BJ (cell line): ENCODE data around the gene PARVA. TPM values are rescaled to one million over a fixed set of nuclear protein-coding genes. Genes with fewer than 3 reads are reported as not detected.

Experiments used
- CTCF ChIA-PET: fragments of 350-600 bp; formaldehyde crosslinking; extraction: SDS; loops from one replicate; lab custom pipeline; 2021; ENCODE audit warnings: antibody characterized with exemption, inconsistent platforms; lab: Yijun Ruan, JAX
- POLR2A ChIA-PET: fragments of 300-600 bp; sonication (Branson Sonifier 250); formaldehyde crosslinking; extraction: SDS; loops from one replicate; lab custom pipeline; 2021; ENCODE audit warnings: antibody characterized with exemption; lab: Charles Lee
- DNase-seq: peaks from one replicate; pipeline ENCODE4 v3.0.0-alpha.2; 2011; ENCODE audit warnings: low read depth
- H3K27me3 ChIP-seq: 2 replicates; pipeline ENCODE4 v1.6.0; 2011; ENCODE audit warnings: low read length; ENCODE audit not compliant: control insufficient read depth, insufficient read depth
- H3K36me3 ChIP-seq: 2 replicates; pipeline ENCODE4 v1.5.1; 2011; ENCODE audit warnings: low read length; ENCODE audit not compliant: control insufficient read depth, insufficient read depth
- H3K4me3 ChIP-seq: 2 replicates; pipeline ENCODE4 v1.5.1; 2011; ENCODE audit warnings: low read depth, mild to moderate bottlenecking, control low read depth, low read length
- polyA minus RNA-seq: library from RNA; depleted of rRNA, polyadenylated mRNA; stranded (reverse); fragments of >200 nt; gene quantifications from 2 replicates; pipeline ENCODE4 v1.2.3, GENCODE V29; 2011; rRNA and poly(A)+ RNA removed
- polyA plus RNA-seq: library from polyadenylated mRNA; depleted of rRNA; stranded (reverse); fragments of >200 nt; gene quantifications from 2 replicates; pipeline ENCODE4 v1.2.3, GENCODE V29; 2011; rRNA removed
- TF ChIP-seq, protein P1 (sequence below): IDR thresholded peaks from 2 replicates; pipeline ENCODE4 v1.5.1; 2011; ENCODE audit warnings: low read depth, mild to moderate bottlenecking, control low read depth, inconsistent platforms, low read length, moderate library complexity; ENCODE audit not compliant: insufficient read depth

The PARVA gene, protein sequence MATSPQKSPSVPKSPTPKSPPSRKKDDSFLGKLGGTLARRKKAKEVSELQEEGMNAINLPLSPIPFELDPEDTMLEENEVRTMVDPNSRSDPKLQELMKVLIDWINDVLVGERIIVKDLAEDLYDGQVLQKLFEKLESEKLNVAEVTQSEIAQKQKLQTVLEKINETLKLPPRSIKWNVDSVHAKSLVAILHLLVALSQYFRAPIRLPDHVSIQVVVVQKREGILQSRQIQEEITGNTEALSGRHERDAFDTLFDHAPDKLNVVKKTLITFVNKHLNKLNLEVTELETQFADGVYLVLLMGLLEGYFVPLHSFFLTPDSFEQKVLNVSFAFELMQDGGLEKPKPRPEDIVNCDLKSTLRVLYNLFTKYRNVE
- polyA plus RNA-seq (143 and 147 TPM in 2 replicates), polyA minus RNA-seq (108 and 132 TPM in 2 replicates)

DNA sequence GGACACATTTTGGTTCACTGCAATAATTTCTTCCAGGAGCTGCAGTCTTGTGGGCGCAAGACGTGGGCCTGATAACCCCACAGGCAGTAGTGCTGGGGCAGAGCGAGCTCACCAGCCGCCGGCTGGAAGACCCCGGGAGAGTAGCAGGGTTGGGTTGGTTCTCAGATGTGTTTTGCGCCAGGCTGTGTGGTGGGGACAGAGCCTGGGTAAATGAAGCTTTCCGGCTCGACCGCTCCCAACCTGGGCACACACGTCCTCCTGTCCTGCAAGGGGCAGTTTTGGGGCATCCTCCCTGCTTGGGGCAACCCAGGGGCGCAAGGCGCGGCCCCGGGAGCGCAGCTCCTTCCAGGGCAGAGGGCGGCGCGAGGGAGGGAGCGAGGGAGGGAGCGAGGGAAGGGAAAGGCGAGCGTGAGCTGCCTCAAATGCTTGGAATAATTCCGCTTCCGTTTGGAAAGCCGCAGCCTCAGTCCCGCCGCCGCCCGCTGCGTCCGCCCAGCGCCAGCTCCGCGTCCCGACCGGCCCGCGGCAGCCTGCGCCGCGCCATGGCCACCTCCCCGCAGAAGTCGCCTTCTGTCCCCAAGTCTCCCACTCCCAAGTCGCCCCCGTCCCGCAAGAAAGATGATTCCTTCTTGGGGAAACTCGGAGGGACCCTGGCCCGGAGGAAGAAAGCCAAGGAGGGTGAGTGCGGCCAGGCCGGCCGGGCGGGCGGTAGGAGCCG, at the start of gene PARVA:
PARVA (plus strand) TSS at position 466 of the 718 bp plus-strand sequence; CDS start at position 543, 77 bp downstream.
- 0 out of 2 replicates have a peak, but pooled peaks cover 2% of the 10 kb centered on the region for H3K36me3 ChIP-seq
- ChIA-PET POLR2A (interaction anchor here (0.7 to 1.2 kb wide), 4 partner anchors 10 to 79 kb away, joined by 3 to 6 read pairs (median 4); no protein-coding TSS in a partner anchor), CTCF (interaction anchor here (1.0 to 3.0 kb wide), 6 partner anchors 11 to 46 kb away, joined by 3 to 14 read pairs (median 6); no protein-coding TSS in a partner anchor)
- TF ChIP-seq, protein P1, sequence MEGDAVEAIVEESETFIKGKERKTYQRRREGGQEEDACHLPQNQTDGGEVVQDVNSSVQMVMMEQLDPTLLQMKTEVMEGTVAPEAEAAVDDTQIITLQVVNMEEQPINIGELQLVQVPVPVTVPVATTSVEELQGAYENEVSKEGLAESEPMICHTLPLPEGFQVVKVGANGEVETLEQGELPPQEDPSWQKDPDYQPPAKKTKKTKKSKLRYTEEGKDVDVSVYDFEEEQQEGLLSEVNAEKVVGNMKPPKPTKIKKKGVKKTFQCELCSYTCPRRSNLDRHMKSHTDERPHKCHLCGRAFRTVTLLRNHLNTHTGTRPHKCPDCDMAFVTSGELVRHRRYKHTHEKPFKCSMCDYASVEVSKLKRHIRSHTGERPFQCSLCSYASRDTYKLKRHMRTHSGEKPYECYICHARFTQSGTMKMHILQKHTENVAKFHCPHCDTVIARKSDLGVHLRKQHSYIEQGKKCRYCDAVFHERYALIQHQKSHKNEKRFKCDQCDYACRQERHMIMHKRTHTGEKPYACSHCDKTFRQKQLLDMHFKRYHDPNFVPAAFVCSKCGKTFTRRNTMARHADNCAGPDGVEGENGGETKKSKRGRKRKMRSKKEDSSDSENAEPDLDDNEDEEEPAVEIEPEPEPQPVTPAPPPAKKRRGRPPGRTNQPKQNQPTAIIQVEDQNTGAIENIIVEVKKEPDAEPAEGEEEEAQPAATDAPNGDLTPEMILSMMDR, result peak; percentile 23; the same call in 1 of the 2 replicates
- peak within 1 kb of the TSS; percentile 73 for H3K4me3 ChIP-seq
- H3K27me3 ChIP-seq, result no peaks in the 10 kb centered on the region
- DNase-seq, result no peak

DNA sequence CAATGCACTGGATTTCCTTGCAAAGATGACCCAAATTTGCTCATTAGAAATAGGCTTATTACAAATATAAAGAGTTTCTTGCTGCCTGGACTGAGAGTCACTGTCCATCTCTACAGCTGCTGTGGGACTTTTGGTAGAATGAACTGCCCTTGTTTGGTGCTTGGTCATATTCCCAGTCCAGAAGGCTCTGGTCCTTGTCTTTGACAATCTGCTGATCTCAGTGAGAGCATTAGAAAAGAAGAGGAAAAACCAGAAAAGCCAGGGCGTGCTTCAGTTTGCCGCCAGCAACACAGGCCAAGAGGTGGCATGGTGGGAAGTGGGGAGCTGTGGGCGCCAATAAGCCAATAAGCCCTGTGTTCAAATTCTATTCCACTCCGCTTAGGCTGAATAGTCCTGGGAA, 48.2 kb upstream of the PARVA start:
- CTCF ChIA-PET, result interaction anchor here (1.4 to 4.1 kb wide), 4 partner anchors 10 to 634 kb away, joined by 3 to 46 read pairs (median 10); no protein-coding TSS in a partner anchor
- DNase-seq, result no peak
- Histone ChIP-seq H3K27me3 (no peaks in the 10 kb centered on the region), H3K36me3 (no peaks in the 10 kb centered on the region), H3K4me3 (no peak overlapping the region)
- POLR2A ChIA-PET, result no interaction called here
- TF ChIP-seq, protein P1, result no peak

DNA sequence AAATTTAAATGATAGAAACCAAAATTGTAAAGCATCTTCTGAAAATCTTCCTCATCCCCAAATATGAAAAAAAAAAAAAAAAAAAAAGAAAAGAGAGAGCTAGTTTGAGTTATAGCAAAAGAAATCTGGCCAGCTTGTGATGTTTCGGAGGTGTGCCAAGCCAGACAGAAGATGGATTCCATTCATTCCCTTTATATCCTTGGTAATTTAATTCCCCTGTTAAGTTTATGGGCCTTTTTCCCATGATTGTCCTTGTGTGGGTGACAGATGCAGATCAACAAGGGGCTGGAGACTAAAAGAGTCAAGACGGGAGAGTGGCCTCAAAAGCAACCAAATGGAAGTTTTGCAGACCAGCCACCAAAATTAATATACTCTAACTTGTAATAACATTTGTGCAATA, 47.6 kb upstream of the PARVA start:
- H3K27me3 ChIP-seq, result no peaks in the 10 kb centered on the region
- peak; percentile 19 for DNase-seq
- ChIA-PET POLR2A (interaction anchor here (0.6 kb wide), 2 partner anchors 41 to 120 kb away, joined by 6 to 8 read pairs; no protein-coding TSS in a partner anchor), CTCF (interaction anchor here (0.6 to 4.1 kb wide), 12 partner anchors 10 to 862 kb away, joined by 3 to 68 read pairs (median 4); no protein-coding TSS in a partner anchor)
- no peak overlapping the region for H3K4me3 ChIP-seq
- TF ChIP-seq, protein P1, result no peak
- no peaks in the 10 kb centered on the region for H3K36me3 ChIP-seq

DNA sequence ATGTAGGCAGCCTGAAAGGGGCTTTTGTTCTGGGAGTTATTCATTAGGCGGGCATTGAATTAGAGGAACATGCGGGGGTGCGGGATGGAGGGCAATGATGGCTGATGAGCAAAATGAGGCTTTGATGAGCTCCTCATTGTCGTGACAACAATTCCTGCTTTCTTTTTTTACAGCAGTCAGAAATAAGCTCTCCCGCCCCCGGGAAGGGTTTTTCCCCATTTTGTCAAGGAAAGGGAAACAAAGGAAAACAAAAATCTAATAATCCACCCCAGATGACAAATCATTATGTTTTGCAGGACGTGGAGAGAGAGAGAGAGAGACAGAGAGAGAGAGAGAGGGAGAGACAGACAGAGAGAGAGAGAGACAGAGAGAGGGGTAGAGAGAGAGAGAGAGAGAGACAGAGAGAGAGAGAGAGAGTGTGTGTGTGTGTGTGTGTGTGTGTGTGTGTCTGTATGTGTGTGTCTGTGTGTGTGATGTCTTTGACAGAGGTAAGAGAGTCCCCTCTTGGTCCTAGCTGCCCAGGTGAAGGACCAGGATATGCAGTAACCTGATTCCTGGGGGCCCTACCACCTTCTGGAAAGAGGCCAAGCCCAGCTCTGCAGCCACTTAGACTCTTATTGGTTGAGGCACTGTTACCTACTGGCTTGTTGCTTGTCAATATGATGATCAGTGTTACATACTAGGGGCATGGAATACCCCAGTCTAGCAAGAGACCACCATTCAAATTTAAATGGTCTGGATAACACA, 46.7 kb upstream of the PARVA start:
- DNase-seq, result no peak
- TF ChIP-seq, protein P1, result no peak
- H3K36me3 ChIP-seq, result no peaks in the 10 kb centered on the region
- H3K4me3 ChIP-seq, result no peak overlapping the region
- ChIA-PET CTCF (interaction anchor here (0.6 to 4.1 kb wide), 49 partner anchors 9 to 1007 kb away, joined by 3 to 68 read pairs (median 4); partner anchors contain the start of gene PARVA), POLR2A (interaction anchor here (0.6 to 0.7 kb wide), 2 partner anchors 11 to 12 kb away, joined by 3 to 6 read pairs; no protein-coding TSS in a partner anchor)
- no peaks in the 10 kb centered on the region for H3K27me3 ChIP-seq
